K562 (cell line): Measurements from ENCODE around the gene EAF2.

Experiments
- CTCF ChIP-seq, 3 experiments: IDR thresholded peaks in 2 of 3; conservative IDR thresholded peaks in 1 of 3; 2 replicates each; pipeline ENCODE4 v1.5.1; 2011 to 2012; ENCODE audit warnings: low read length in 3 of 3, mild to moderate bottlenecking in 3 of 3, control low read depth in 2 of 3, improper control_type of control experiment in 1 of 3, inconsistent platforms in 1 of 3, low read depth in 1 of 3, mixed read lengths in 1 of 3, moderate library complexity in 1 of 3; ENCODE audit not compliant: insufficient read depth in 2 of 3
- NFRKB ChIP-seq: fragments of 450-650 bp; IDR thresholded peaks from 2 replicates; pipeline ENCODE4 v1.6.1; 2016; ENCODE audit warnings: low read depth
- TFE3 ChIP-seq: fragments of 450-650 bp; formaldehyde crosslinking; IDR thresholded peaks from 2 replicates; pipeline ENCODE4 v1.4.0; 2020; ENCODE audit warnings: mild to moderate bottlenecking, mixed read lengths
- ZNF224 ChIP-seq: sonication (generic); formaldehyde crosslinking; IDR thresholded peaks from 2 replicates; pipeline ENCODE4 v1.8.0; 2022; ENCODE audit warnings: mild to moderate bottlenecking, missing genetic modification reagents

DNA sequence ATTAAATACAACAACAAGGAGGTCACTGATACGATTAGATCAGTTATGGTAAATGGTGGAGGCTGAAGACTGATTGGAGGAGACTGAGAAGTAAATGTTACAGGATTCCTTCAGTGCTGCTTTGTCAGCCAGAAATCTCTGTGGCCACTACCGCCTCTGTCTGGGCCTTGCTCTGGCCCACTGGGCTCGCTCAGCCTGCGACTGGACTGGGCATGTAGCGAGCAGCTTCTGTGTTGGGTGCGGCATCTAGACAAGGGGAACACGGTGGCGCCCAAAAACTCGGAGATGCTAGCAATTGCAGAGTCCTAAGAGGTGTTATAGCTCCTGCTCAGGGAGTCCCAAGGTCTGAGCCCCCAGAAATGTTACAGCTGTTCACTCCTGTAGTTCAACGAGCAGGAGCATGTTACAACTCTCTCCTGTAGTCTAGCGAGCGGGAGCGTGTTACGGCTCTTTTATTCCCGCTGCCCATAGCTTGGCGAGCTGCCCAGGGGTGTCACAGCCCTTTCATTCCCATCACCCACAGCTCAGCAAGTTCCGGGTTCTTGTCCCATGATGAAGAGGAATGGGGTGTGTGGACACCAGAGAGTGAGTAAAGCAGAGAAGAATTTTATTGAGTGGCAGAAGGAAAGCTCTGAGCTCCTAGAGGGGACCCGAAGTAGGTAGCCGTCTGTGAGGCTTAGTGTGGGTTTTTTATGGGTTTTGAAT, 83.9 kb downstream of the EAF2 start:
- TF ChIP-seq ZNF224 = no peak
- TF ChIP-seq TFE3 = no peak
- no peak for TF ChIP-seq CTCF (IDR thresholded peaks at IDR 0.05 in 2 of 3, conservative IDR thresholded peaks at IDR 0.05 in 1 of 3; ENCODE audit: insufficient read depth in 2 of 3, low read depth in 1 of 3, low read length in 3 of 3)
- no peak for TF ChIP-seq NFRKB
